HCT116 (cell line): ENCODE results near the gene DNMT3B. TPM values are rescaled to one million over a fixed set of nuclear protein-coding genes. Genes with fewer than 3 reads are reported as not detected.

Experiments used
- ATAC-seq: fragments of 200-7000 bp; cut with Tn5 transposase; 2 replicates; pipeline ENCODE4 v1.9.1; 2020; ENCODE audit warnings: mild to moderate bottlenecking, moderate library complexity
- BruUV-seq: library from RNA; stranded (reverse); fragments of 400-500 nt; replicated peaks from 2 replicates; lab custom pipeline; 2021; lab: Mats Ljungman, UMichigan
- CTCF ChIA-PET: fragments of 300-600 bp; sonication (Branson Sonifier 250); formaldehyde crosslinking; loops from one replicate; lab custom pipeline; 2021; ENCODE audit warnings: antibody characterized with exemption; lab: Charles Lee
- POLR2A ChIA-PET: fragments of 300-600, 350-600 bp; sonication (Branson Sonifier 250); formaldehyde crosslinking; loops from one replicate; lab custom pipeline; 2021; ENCODE audit warnings: antibody characterized with exemption; lab: Charles Lee
- RAD21 ChIA-PET, 2 experiments: fragments of 300-600 bp; sonication (Branson Sonifier 250); formaldehyde crosslinking; loops; one replicate each; lab custom pipeline; 2023; ENCODE audit warnings: low total read pairs in 2 of 2; ENCODE audit not compliant: uncharacterized antibody in 2 of 2, unreplicated experiment in 2 of 2, low non-redundant PET in 1 of 2; lab: Charles Lee
- DNase-seq: peaks from one replicate; pipeline ENCODE4 v3.0.0-alpha.2; 2010; ENCODE audit warnings: low read depth, low spot score
- H2AFZ ChIP-seq: fragments of 200-600 bp; shearing (Covaris generic), sonication (generic); 2 replicates; pipeline ENCODE4 v1.6.1; 2017; ENCODE audit warnings: low read depth, mixed run types, mixed read lengths, antibody characterized with exemption, low read length; ENCODE audit not compliant: poor library complexity, severe bottlenecking
- H3K27ac ChIP-seq: 2 replicates; pipeline ENCODE4 v1.5.1; 2012; ENCODE audit warnings: low read depth, low read length
- H3K27me3 ChIP-seq: fragments of 200-600 bp; sonication (generic); 2 replicates; pipeline ENCODE4 v1.6.1; 2016; ENCODE audit warnings: mixed run types, low read length, mixed read lengths; ENCODE audit not compliant: insufficient read depth
- H3K36me3 ChIP-seq, 2 experiments: fragments of 200-500 bp in 1 of 2; fragments of 200-600 bp in 1 of 2; sonication (Bioruptor generic) in 1 of 2; sonication (generic) in 1 of 2; 2 replicates each; pipeline versions ENCODE4 v1.5.1 to v1.6.1; 2014 to 2016; ENCODE audit warnings: low read length in 2 of 2, inconsistent platforms in 1 of 2, mixed read lengths in 1 of 2, mixed run types in 1 of 2; ENCODE audit not compliant: insufficient read depth in 2 of 2, control insufficient read depth in 1 of 2
- H3K4me1 ChIP-seq, 2 experiments: fragments of 200-600 bp in 1 of 2; sonication (generic) in 1 of 2; 2 replicates each; pipeline versions ENCODE4 v1.5.1 to v1.6.1; 2012 to 2017; ENCODE audit warnings: low read length in 2 of 2, inconsistent platforms in 1 of 2, mild to moderate bottlenecking in 1 of 2, mixed read lengths in 1 of 2, mixed run types in 1 of 2, moderate library complexity in 1 of 2; ENCODE audit not compliant: insufficient read depth in 2 of 2, control insufficient read depth in 1 of 2
- H3K4me2 ChIP-seq: fragments of 200-600 bp; sonication (generic); 2 replicates; pipeline ENCODE4 v1.6.1; 2017; ENCODE audit warnings: mixed run types, low read length, mixed read lengths
- H3K4me3 ChIP-seq, 2 experiments: fragments of 200-600 bp in 1 of 2; sonication (generic) in 1 of 2; replicated peaks in 1 of 2; 2 replicates each; pipeline ENCODE4 v1.5.1; 2011 to 2016; ENCODE audit warnings: low read length in 2 of 2, control low read depth in 1 of 2, low read depth in 1 of 2, mild to moderate bottlenecking in 1 of 2, mixed read lengths in 1 of 2, mixed run types in 1 of 2
- H3K79me2 ChIP-seq: fragments of 200-600 bp; sonication (generic); 2 replicates; pipeline ENCODE4 v1.6.1; 2017; ENCODE audit warnings: mild to moderate bottlenecking, mixed run types, low read length, moderate library complexity, mixed read lengths; ENCODE audit not compliant: insufficient read depth
- H3K9ac ChIP-seq: fragments of 200-600 bp; sonication (generic); 2 replicates; pipeline ENCODE4 v1.6.1; 2016; ENCODE audit warnings: low read length, mixed read lengths
- H3K9me2 ChIP-seq: fragments of 200-600 bp; sonication (generic), shearing (Covaris generic); 2 replicates; pipeline ENCODE4 v1.6.1; 2017; ENCODE audit warnings: mixed run types, mild to moderate bottlenecking, moderate library complexity; ENCODE audit not compliant: insufficient read depth
- H3K9me3 ChIP-seq, 2 experiments: fragments of 200-500 bp in 1 of 2; fragments of 200-600 bp in 1 of 2; sonication (Bioruptor generic) in 1 of 2; sonication (generic) in 1 of 2; 2 replicates each; pipeline ENCODE4 v1.6.1; 2014 to 2017; ENCODE audit warnings: low read length in 2 of 2, mixed read lengths in 2 of 2, inconsistent platforms in 1 of 2, low read depth in 1 of 2, mild to moderate bottlenecking in 1 of 2, mixed run types in 1 of 2, moderate library complexity in 1 of 2; ENCODE audit not compliant: control insufficient read depth in 1 of 2, insufficient read depth in 1 of 2
- H4K20me1 ChIP-seq: fragments of 200-600 bp; sonication (generic), shearing (Covaris generic); 2 replicates; pipeline ENCODE4 v1.6.1; 2017; ENCODE audit warnings: mixed run types, mild to moderate bottlenecking, moderate library complexity; ENCODE audit not compliant: insufficient read depth
- EGR1 ChIP-seq: IDR thresholded peaks from 2 replicates; pipeline ENCODE4 v1.6.1; 2012; ENCODE audit warnings: low read depth
- EZH2phosphoT487 ChIP-seq: fragments of 200-600 bp; IDR thresholded peaks from 2 replicates; pipeline ENCODE4 v1.6.1; 2018; ENCODE audit warnings: antibody characterized with exemption, borderline replicate concordance
- FOSL1 ChIP-seq: IDR thresholded peaks from 2 replicates; pipeline ENCODE4 v1.6.1; 2012; ENCODE audit warnings: low read depth
- SIN3A ChIP-seq: IDR thresholded peaks from 2 replicates; pipeline ENCODE4 v1.6.1; 2012; ENCODE audit warnings: low read depth
- intact Hi-C: fragments of 100-400 bp; cut with micrococcal nuclease; formaldehyde crosslinking; loops from 2 replicates; pipeline ENCODE4 v1.10.0; 2022
- total RNA-seq: library from RNA; stranded (reverse); gene quantifications from one replicate; pipeline ENCODE4 v1.2.1, GENCODE V29; 2021; ENCODE audit not compliant: unreplicated experiment
- TF ChIP-seq, protein P1 (sequence below): IDR thresholded peaks from 2 replicates; pipeline ENCODE4 v1.6.1; 2012; ENCODE audit warnings: low read depth

DNMT3B gene
- total RNA-seq, 1 experiment from 2014 or later = 22.2 TPM

- peak overlapping the region; percentile 96 for H3K9ac ChIP-seq
- BruUV-seq = no TSS peak
- H3K4me1 ChIP-seq = peaks cover 8 to 35% of the 10 kb centered on the region in 2 experiments; a peak in 3 of 4 replicates
- H3K27ac ChIP-seq = peak overlapping the region; percentile 58
- POLR2A ChIA-PET = no interaction called here
- RAD21 ChIA-PET = no interaction called here
- intact Hi-C loops = no loop called here
- no peaks in the 10 kb centered on the region for H3K27me3 ChIP-seq
- no peak for TF ChIP-seq FOSL1
- H3K9me2 ChIP-seq = no peaks in the 10 kb centered on the region
- CTCF ChIA-PET = interaction anchor here (1.2 kb wide), 1 partner anchor 147 kb away, joined by 3 read pairs; the partner anchor contains the start of gene C20orf203
- H3K4me3 ChIP-seq = peak overlapping the region; percentile 87 to 95
- H3K4me2 ChIP-seq = peak overlapping the region; percentile 84
- no peak overlapping the region for H2AFZ ChIP-seq
- no peak for DNase-seq
- H3K79me2 ChIP-seq = peaks cover 59% of the 10 kb centered on the region
- peaks cover 19% of the 10 kb centered on the region; the same call in 1 of the 2 replicates for H4K20me1 ChIP-seq
- no peak for ATAC-seq
- no peaks in the 10 kb centered on the region for H3K9me3 ChIP-seq
- H3K36me3 ChIP-seq = peaks cover 0 to under 1% of the 10 kb centered on the region in 2 experiments; a peak in 2 of 4 replicates
Observed at GRCh38 chr20:32820698-32821377, 58.7 kb downstream of the DNMT3B start.

DNA sequence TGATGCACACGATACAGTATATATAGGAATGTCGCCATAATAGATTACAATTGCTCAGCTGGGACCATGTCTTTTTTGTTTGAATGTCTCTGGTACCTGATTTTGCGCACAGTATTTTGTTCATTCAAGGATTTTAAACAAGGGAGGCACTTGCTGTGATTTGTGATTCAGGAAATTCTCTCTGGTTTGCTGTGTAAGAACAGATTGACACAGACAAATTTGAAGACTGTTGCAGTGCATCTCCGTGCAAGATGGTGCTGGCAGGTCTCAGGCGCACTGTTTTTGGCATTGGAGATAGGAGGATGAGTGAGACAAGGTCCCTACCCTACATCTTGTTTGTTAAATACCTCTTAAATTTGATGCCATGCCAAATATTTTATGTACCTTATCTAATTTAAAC is 60.0 kb downstream of the DNMT3B start:
- TF ChIP-seq EGR1 = no peak
- TF ChIP-seq SIN3A = no peak
- TF ChIP-seq, protein P1, sequence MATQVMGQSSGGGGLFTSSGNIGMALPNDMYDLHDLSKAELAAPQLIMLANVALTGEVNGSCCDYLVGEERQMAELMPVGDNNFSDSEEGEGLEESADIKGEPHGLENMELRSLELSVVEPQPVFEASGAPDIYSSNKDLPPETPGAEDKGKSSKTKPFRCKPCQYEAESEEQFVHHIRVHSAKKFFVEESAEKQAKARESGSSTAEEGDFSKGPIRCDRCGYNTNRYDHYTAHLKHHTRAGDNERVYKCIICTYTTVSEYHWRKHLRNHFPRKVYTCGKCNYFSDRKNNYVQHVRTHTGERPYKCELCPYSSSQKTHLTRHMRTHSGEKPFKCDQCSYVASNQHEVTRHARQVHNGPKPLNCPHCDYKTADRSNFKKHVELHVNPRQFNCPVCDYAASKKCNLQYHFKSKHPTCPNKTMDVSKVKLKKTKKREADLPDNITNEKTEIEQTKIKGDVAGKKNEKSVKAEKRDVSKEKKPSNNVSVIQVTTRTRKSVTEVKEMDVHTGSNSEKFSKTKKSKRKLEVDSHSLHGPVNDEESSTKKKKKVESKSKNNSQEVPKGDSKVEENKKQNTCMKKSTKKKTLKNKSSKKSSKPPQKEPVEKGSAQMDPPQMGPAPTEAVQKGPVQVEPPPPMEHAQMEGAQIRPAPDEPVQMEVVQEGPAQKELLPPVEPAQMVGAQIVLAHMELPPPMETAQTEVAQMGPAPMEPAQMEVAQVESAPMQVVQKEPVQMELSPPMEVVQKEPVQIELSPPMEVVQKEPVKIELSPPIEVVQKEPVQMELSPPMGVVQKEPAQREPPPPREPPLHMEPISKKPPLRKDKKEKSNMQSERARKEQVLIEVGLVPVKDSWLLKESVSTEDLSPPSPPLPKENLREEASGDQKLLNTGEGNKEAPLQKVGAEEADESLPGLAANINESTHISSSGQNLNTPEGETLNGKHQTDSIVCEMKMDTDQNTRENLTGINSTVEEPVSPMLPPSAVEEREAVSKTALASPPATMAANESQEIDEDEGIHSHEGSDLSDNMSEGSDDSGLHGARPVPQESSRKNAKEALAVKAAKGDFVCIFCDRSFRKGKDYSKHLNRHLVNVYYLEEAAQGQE = no peak
- TF ChIP-seq EZH2phosphoT487 = no peak
- H3K27ac ChIP-seq = no peak overlapping the region
- no peak overlapping the region for H2AFZ ChIP-seq
- peaks cover 69% of the 10 kb centered on the region for H3K79me2 ChIP-seq
- RAD21 ChIA-PET = no interaction called here
- no peaks in the 10 kb centered on the region for H3K9me3 ChIP-seq
- CTCF ChIA-PET = no interaction called here
- no TSS peak for BruUV-seq
- H3K9ac ChIP-seq = no peak overlapping the region
- ATAC-seq (no peak), DNase-seq (no peak)
- H4K20me1 ChIP-seq = peaks cover 19% of the 10 kb centered on the region; the same call in 1 of the 2 replicates
- peaks cover 8 to 35% of the 10 kb centered on the region in 2 experiments; a peak in 3 of 4 replicates for H3K4me1 ChIP-seq
- intact Hi-C loops = no loop called here
- H3K9me2 ChIP-seq = no peaks in the 10 kb centered on the region
- no peak overlapping the region for H3K4me2 ChIP-seq
- POLR2A ChIA-PET = no interaction called here
- H3K27me3 ChIP-seq = no peaks in the 10 kb centered on the region
- H3K4me3 ChIP-seq = no peak overlapping the region
- peaks cover 0 to 6% of the 10 kb centered on the region in 2 experiments; a peak in 2 of 4 replicates for H3K36me3 ChIP-seq
